Measurements from ENCODE around the gene MARCHF6. TPM values are rescaled to one million over a fixed set of nuclear protein-coding genes. Genes with fewer than 3 reads are reported as not detected.

MARCHF6 gene
- total and polyA plus RNA-seq, 9 of the 15 experiments (the other 6 are each of a cell fraction or from before 2014, with no cell fraction given): 74.1 to 456 (median 116) TPM

GRCh38 chr5:10338686-10339057 is 14.8 kb upstream of the MARCHF6 start (continued):
- TF ChIP-seq CHD7 (IDR thresholded peaks at IDR 0.05; ENCODE audit: low read depth, low read length) (no peak), CREBBP (IDR thresholded peaks at IDR 0.05; ENCODE audit: low read depth, low read length) (no peak), ZNF584 (CRISPR knock-in tag; IDR thresholded peaks at IDR 0.05; ENCODE audit: low read depth) (no peak), SLC30A9 (CRISPR knock-in tag; IDR thresholded peaks at IDR 0.05) (no peak), NONO (IDR thresholded peaks at IDR 0.05; ENCODE audit: low read depth in 2 of 2, low read length in 1 of 2) (no peak), MXD1 (CRISPR knock-in tag; IDR thresholded peaks at IDR 0.05; ENCODE audit: borderline replicate concordance, poor library complexity, severe bottlenecking) (no peak), ZNF316 (IDR thresholded peaks at IDR 0.05) (no peak), ZNF184 (CRISPR knock-in tag; IDR thresholded peaks at IDR 0.05) (no peak), BRF2 (IDR thresholded peaks at IDR 0.05; ENCODE audit: borderline replicate concordance, insufficient read depth, insufficient read length) (no peak)
